Astrocyte of the spinal cord (primary cell): ENCODE results near the gene SLC34A1.

Experiments
- DNase-seq: peaks from one replicate; pipeline ENCODE4 v3.0.0; 2011; ENCODE audit warnings: low read depth, low spot score
- H3K4me3 ChIP-seq: 2 replicates; pipeline ENCODE4 v1.5.1; 2011; ENCODE audit warnings: low read depth, mild to moderate bottlenecking, low read length, moderate library complexity
- CTCF ChIP-seq: IDR thresholded peaks from 2 replicates; pipeline ENCODE4 v1.5.1; 2012; ENCODE audit warnings: low read depth, mild to moderate bottlenecking, low read length, inconsistent platforms
- in situ Hi-C: cut with HindIII; loops from 2 replicates; pipeline ENCODE4 v1.10.0; 2017; ENCODE audit warnings: low sequenced_read_pairs

SLC34A1 gene

GRCh38 chr5:177354711-177355110 lies 29.5 kb upstream of the SLC34A1 start:
- no peak overlapping the region for H3K4me3 ChIP-seq
- in situ Hi-C loops, result no loop called here
- no peak for DNase-seq
- no peak for TF ChIP-seq CTCF

- H3K4me3 ChIP-seq, result no peak overlapping the region
- no peak for TF ChIP-seq CTCF
- in situ Hi-C loops, result no loop called here
- DNase-seq, result no peak
Measured at GRCh38 chr5:177355162-177355867, 28.9 kb upstream of the SLC34A1 start.

GRCh38 chr5:177355868-177356168 lies 28.4 kb upstream of the SLC34A1 start:
- DNase-seq, result no peak
- in situ Hi-C loops, result no loop called here

GRCh38 chr5:177356746-177357145 lies 27.5 kb upstream of the SLC34A1 start:
- no peak for DNase-seq
- no peak for TF ChIP-seq CTCF
- H3K4me3 ChIP-seq, result no peak overlapping the region
- in situ Hi-C loops, result no loop called here

More at GRCh38 chr5:177355868-177356168, 28.4 kb upstream of the SLC34A1 start:
- no peak for TF ChIP-seq CTCF
- no peak overlapping the region for H3K4me3 ChIP-seq

- no peak for DNase-seq
- no peak for TF ChIP-seq CTCF
- in situ Hi-C loops, result no loop called here
- H3K4me3 ChIP-seq, result no peak overlapping the region
Measured at GRCh38 chr5:177357146-177357458, 27.1 kb upstream of the SLC34A1 start.

- in situ Hi-C loops, result no loop called here
- peak; percentile 18 for DNase-seq
- TF ChIP-seq CTCF, result no peak
- no peak within 1 kb of the TSS for H3K4me3 ChIP-seq
Measured at GRCh38 chr5:177357459-177358351, 26.5 kb upstream of the SLC34A1 start, which contains the start of gene RGS14. Gene RGS14 (plus strand): TSS chr5:177357924. CDS start chr5:177358025, 101 bp downstream.
